GM12892 (cell line): ENCODE data around the gene PHF11.

Source experiments
- POLR2A ChIP-seq: IDR thresholded peaks from 2 replicates; pipeline ENCODE4 v1.6.1; 2011; ENCODE audit warnings: low read depth, low read length, control low read depth
- TAF1 ChIP-seq: IDR thresholded peaks from 2 replicates; pipeline ENCODE4 v1.6.1; 2011; ENCODE audit warnings: low read depth, mild to moderate bottlenecking, control low read depth, low read length, borderline replicate concordance

- TF ChIP-seq POLR2A (no peak), TAF1 (no peak)
These were observed 45.5 kb upstream of the PHF11 start for GRCh38 chr13:49450105-49450819.
